Measurements from ENCODE around the gene CARM1. TPM values are rescaled to one million over a fixed set of nuclear protein-coding genes. Genes with fewer than 3 reads are reported as not detected.

Gene CARM1
- total and polyA plus RNA-seq, 2 of the 13 experiments (the other 11 are each of a cell fraction or from before 2014, with no cell fraction given), result 27.6 to 55.8 TPM

- 94% methylated on average over 2 of the region's 2 CpGs for WGBS (ENCODE audit: low lambda C conversion rate)
- H3K9me3 ChIP-seq (ENCODE audit: low read length), result no peaks in the 10 kb centered on the region
- TF ChIP-seq AFF4 (CRISPR knock-in tag; IDR thresholded peaks at IDR 0.05), result no peak
- no peak for TF ChIP-seq POLR2AphosphoS2 (IDR thresholded peaks at IDR 0.05; ENCODE audit: low read depth, low read length)
- TF ChIP-seq SOX5 (CRISPR knock-in tag; IDR thresholded peaks at IDR 0.05; ENCODE audit: borderline replicate concordance), result no peak
- TF ChIP-seq KAT7 (CRISPR knock-in tag; IDR thresholded peaks at IDR 0.05; ENCODE audit: borderline replicate concordance), result no peak
- TF ChIP-seq ZNF572 (CRISPR knock-in tag; IDR thresholded peaks at IDR 0.05), result no peak
- TF ChIP-seq NR0B2 (CRISPR knock-in tag; IDR thresholded peaks at IDR 0.05), result no peak
- TF ChIP-seq MYNN (CRISPR knock-in tag; IDR thresholded peaks at IDR 0.05; ENCODE audit: low read depth), result no peak
- no peak for TF ChIP-seq ZNF20 (CRISPR knock-in tag; IDR thresholded peaks at IDR 0.05)
- no peak for TF ChIP-seq XBP1 (CRISPR knock-in tag; IDR thresholded peaks at IDR 0.05)
- TF ChIP-seq HNRNPL (IDR thresholded peaks at IDR 0.05; ENCODE audit: low read depth, low read length), result no peak
- H3K4me2 ChIP-seq (ENCODE audit: low read depth, low read length), result no peak overlapping the region
- H4K20me1 ChIP-seq (ENCODE audit: insufficient read depth, low read length), result peaks cover 5% of the 10 kb centered on the region; the same call in 1 of the 2 replicates
- no peak overlapping the region for H3K27ac ChIP-seq (ENCODE audit: extremely low read length, insufficient read depth, low read length)
- in situ Hi-C loops (cut with HindIII; ENCODE audit: extremely low pct_ligation_motif_present, low pct_unique_long_range_greater_than_20kb) (no loop called here), intact Hi-C loops (cut with micrococcal nuclease; ENCODE audit: unreplicated experiment) (no loop called here)
- no peak for DNase-seq (ENCODE audit: low spot score)
- peaks cover 55% of the 10 kb centered on the region for H3K79me2 ChIP-seq (ENCODE audit: insufficient read depth, low read length)
- no peak overlapping the region for H3K4me3 ChIP-seq (replicated peaks in 1 of 3; ENCODE audit: insufficient read depth in 1 of 3, low read depth in 2 of 3, low read length in 3 of 3)
- ChIA-PET POLR2A (no interaction called here), CTCF (ENCODE audit: low intra/inter-chr PET ratio, low total read pairs) (no interaction called here)
- no TSS peak for BruUV-seq (replicated peaks)
- no peak overlapping the region for H2AFZ ChIP-seq (ENCODE audit: low read length)
- FAIRE-seq, result no peak
- ATAC-seq, result no peak
- H3K9ac ChIP-seq (ENCODE audit: insufficient read depth, low read depth, low read length), result no peak overlapping the region
- H3K27me3 ChIP-seq (ENCODE audit: control insufficient read depth in 1 of 2, insufficient read depth in 2 of 2, low read length in 2 of 2), result no peaks in the 10 kb centered on the region
- H3K4me1 ChIP-seq (ENCODE audit: insufficient read depth, low read length), result peaks cover 29% of the 10 kb centered on the region
- peaks cover 4 to 6% of the 10 kb centered on the region in 2 experiments; a peak in 3 of 5 replicates for H3K36me3 ChIP-seq (replicated peaks in 1 of 2; ENCODE audit: control insufficient read depth in 1 of 2, insufficient read depth in 2 of 2, low read length in 2 of 2)
These were observed 12.9 kb downstream of the CARM1 start for GRCh38 chr19:10884274-10884673.
